DMS153 treated with DMSO at 0.1 percent for 48 hours (cell line): ENCODE results near the gene INO80.
A peak's percentile ranks its signal among the peaks of the same experiment; 100 is the strongest.
"Not testable (repeated sequence)": the region's sequence is repeated elsewhere in the genome, so short reads cannot be mapped to it uniquely, and the experiment has no call there.

Experiments
- DNase-seq: peaks from one replicate; lab custom pipeline; 2025; ENCODE audit not compliant: unreplicated experiment; lab: John Stamatoyannopoulos, UW

INO80 gene

GRCh38 chr15:41116116-41116961 is at the start of gene INO80:
Gene INO80, minus strand, starts transcription at chr15:41116280. Its CDS starts 19,970 bp downstream, at chr15:41096310.
- DNase-seq = peak; percentile 70

- no peak for DNase-seq
Observed at GRCh38 chr15:41161736-41162135, 45.7 kb upstream of the INO80 start.

- no peak for DNase-seq
Observed at GRCh38 chr15:41161336-41161735, 45.3 kb upstream of the INO80 start.

- DNase-seq = no peak
Observed at GRCh38 chr15:41160639-41161315, 44.7 kb upstream of the INO80 start.

GRCh38 chr15:41154412-41154811 is 38.3 kb upstream of the INO80 start:
- no peak for DNase-seq

- no peak for DNase-seq
Observed at GRCh38 chr15:41153733-41154132, 37.7 kb upstream of the INO80 start.

- DNase-seq = no peak
Observed at GRCh38 chr15:41151451-41152005, 35.4 kb upstream of the INO80 start.

- no peak for DNase-seq
Observed at GRCh38 chr15:41150279-41150678, 34.2 kb upstream of the INO80 start.

- DNase-seq = no peak
Observed at GRCh38 chr15:41148065-41148464, 32.0 kb upstream of the INO80 start.

GRCh38 chr15:41139619-41140018 is 23.5 kb upstream of the INO80 start:
- DNase-seq = no peak

GRCh38 chr15:41139112-41139511 is 23.0 kb upstream of the INO80 start:
- not testable (repeated sequence) for DNase-seq

GRCh38 chr15:41135580-41135979 is 19.5 kb upstream of the INO80 start:
- not testable (repeated sequence) for DNase-seq

GRCh38 chr15:41133454-41133853 is 17.4 kb upstream of the INO80 start:
- no peak for DNase-seq

GRCh38 chr15:41132094-41132493 is 16.0 kb upstream of the INO80 start:
- DNase-seq = not testable (repeated sequence)

- DNase-seq = no peak
Observed at GRCh38 chr15:41128174-41128902, 12.3 kb upstream of the INO80 start.

- DNase-seq = no peak
Observed at GRCh38 chr15:41125931-41126642, 10.0 kb upstream of the INO80 start.

- DNase-seq = no peak
Observed at GRCh38 chr15:41125063-41125669, 9.1 kb upstream of the INO80 start.

GRCh38 chr15:41124058-41124457 is 8.0 kb upstream of the INO80 start:
- no peak for DNase-seq

- DNase-seq = no peak
Observed at GRCh38 chr15:41122849-41123248, 6.8 kb upstream of the INO80 start.

GRCh38 chr15:41121951-41122350 is 5.9 kb upstream of the INO80 start:
- DNase-seq = no peak

- DNase-seq = no peak
Observed at GRCh38 chr15:41116962-41117252, 827 bp upstream of the INO80 start.
